Esophagus muscularis mucosa (tissue), 4 donors: ENCODE data around the gene TOX2. TPM values are rescaled to one million over a fixed set of nuclear protein-coding genes. Genes with fewer than 3 reads are reported as not detected.

ENCODE experiments used
- DNase-seq: peaks from one replicate; pipeline ENCODE4 v3.0.0-alpha.2; 2017; ENCODE audit errors: extremely low spot score
- H3K27ac ChIP-seq, 4 donors: fragments of 200-600 bp; sonication (generic); replicated peaks in 1 of 4; 1 replicate in 3 of 4; 2 replicates in 1 of 4; pipeline ENCODE4 v1.5.1; 2016 to 2019; ENCODE audit warnings: mild to moderate bottlenecking in 1 of 4
- H3K27me3 ChIP-seq, 4 donors: fragments of 200-600 bp; sonication (generic); one replicate each; pipeline versions ENCODE4 v1.5.1 to v1.6.0; 2016 to 2019
- H3K36me3 ChIP-seq, 4 donors: fragments of 200-600 bp; sonication (generic); one replicate each; pipeline ENCODE4 v1.5.1; 2016 to 2019
- H3K4me1 ChIP-seq, 4 donors: fragments of 200-600 bp; sonication (generic); one replicate each; pipeline ENCODE4 v1.5.1; 2016 to 2019
- H3K4me3 ChIP-seq, 4 donors: fragments of 200-600 bp; sonication (generic); 1 replicate in 2 of 4; 2 replicates in 2 of 4; pipeline ENCODE4 v1.5.1; 2016 to 2019; ENCODE audit warnings: mild to moderate bottlenecking in 4 of 4, moderate library complexity in 1 of 4
- H3K9me3 ChIP-seq, 4 donors: fragments of 200-600 bp; sonication (generic); 1 replicate in 3 of 4; 2 replicates in 1 of 4; pipeline ENCODE4 v1.5.1; 2016 to 2019
- CTCF ChIP-seq, 3 experiments: fragments of 200-600 bp in 2 of 3; fragments of 450-650 bp in 1 of 3; sonication (generic) in 2 of 3; IDR thresholded peaks; one replicate each; pipeline ENCODE4 v1.5.1; 2017 to 2019; ENCODE audit warnings: antibody characterized with exemption in 3 of 3, mild to moderate bottlenecking in 2 of 3, moderate library complexity in 1 of 3
- EP300 ChIP-seq: sonication (generic); formaldehyde crosslinking; IDR thresholded peaks from one replicate; pipeline ENCODE4 v1.6.1; 2017; ENCODE audit warnings: antibody characterized with exemption
- POLR2A ChIP-seq: fragments of 450-650 bp; IDR thresholded peaks from one replicate; pipeline ENCODE4 v1.6.1; 2017; ENCODE audit warnings: antibody characterized with exemption, moderate library complexity, mild to moderate bottlenecking, low read depth
- POLR2AphosphoS5 ChIP-seq, 2 donors: sonication (generic); formaldehyde crosslinking; IDR thresholded peaks; one replicate each; pipeline ENCODE4 v1.6.1; 2017; ENCODE audit warnings: antibody characterized with exemption in 2 of 2
- WGBS: methylation state at CpG from one replicate; pipeline ENCODE4 v1.1.5; 2018; 5-methylcytosine and 5-hydroxymethylcytosine counted together
- intact Hi-C: fragments of 100-400 bp; cut with DNase I; formaldehyde crosslinking; loops from one replicate; pipeline ENCODE4 v1.15.1; 2023
- total RNA-seq, 4 donors: library from RNA; depleted of rRNA; stranded (reverse); fragments of >200 nt; gene quantifications; one replicate each; pipeline versions ENCODE4 v1.1.0 to v1.2.1, GENCODE V29; 2016

Gene TOX2
- total RNA-seq, 4 donors from 2014 or later, result 19.4 to 39.5 (median 32.8) TPM

GRCh38 chr20:44034451-44034850, 119.8 kb downstream of the TOX2 start:
- no peaks in the 10 kb centered on the region for H3K36me3 ChIP-seq
- WGBS, result 92% methylated on average over 1 of the region's 1 CpG
- TF ChIP-seq EP300 (no peak), CTCF (IDR thresholded peaks at IDR 0.05) (no peak), POLR2AphosphoS5 (IDR thresholded peaks at IDR 0.05) (no peak), POLR2A (no peak)
- intact Hi-C loops, result no loop called here
- no peaks in the 10 kb centered on the region for H3K9me3 ChIP-seq
- H3K4me3 ChIP-seq, result no peak overlapping the region
- peaks cover 0 to 12% (median 8%) of the 10 kb centered on the region in 4 donors for H3K4me1 ChIP-seq
- no peaks in the 10 kb centered on the region for H3K27me3 ChIP-seq
- no peak overlapping the region for H3K27ac ChIP-seq
- DNase-seq, result no peak

GRCh38 chr20:44034965-44035635, 120.4 kb downstream of the TOX2 start:
- TF ChIP-seq POLR2AphosphoS5 (IDR thresholded peaks at IDR 0.05) (no peak), EP300 (no peak), CTCF (IDR thresholded peaks at IDR 0.05) (no peak), POLR2A (no peak)
- WGBS, result 80% methylated on average over 12 of the region's 12 CpGs
- H3K36me3 ChIP-seq, result no peaks in the 10 kb centered on the region
- no peak overlapping the region for H3K4me3 ChIP-seq
- no peak overlapping the region for H3K27ac ChIP-seq
- DNase-seq, result peak; percentile 81
- H3K9me3 ChIP-seq, result no peaks in the 10 kb centered on the region
- H3K27me3 ChIP-seq, result no peaks in the 10 kb centered on the region
- peaks cover 0 to 12% (median 8%) of the 10 kb centered on the region in 4 donors for H3K4me1 ChIP-seq
- intact Hi-C loops, result no loop called here

- intact Hi-C loops, result no loop called here
- Histone ChIP-seq H3K4me3 (no peak overlapping the region), H3K27me3 (no peaks in the 10 kb centered on the region), H3K36me3 (no peaks in the 10 kb centered on the region), H3K27ac (no peak overlapping the region), H3K4me1 (peaks cover 0 to 12% (median 8%) of the 10 kb centered on the region in 4 donors), H3K9me3 (no peaks in the 10 kb centered on the region)
- peak; percentile 72 for DNase-seq
- TF ChIP-seq POLR2A (no peak), EP300 (no peak), POLR2AphosphoS5 (IDR thresholded peaks at IDR 0.05) (no peak), CTCF (IDR thresholded peaks at IDR 0.05) (no peak)
- 47% methylated on average over 3 of the region's 8 CpGs for WGBS
Observed at GRCh38 chr20:44035924-44036323, 121.3 kb downstream of the TOX2 start.

GRCh38 chr20:44036441-44036840, 121.8 kb downstream of the TOX2 start:
- 83% methylated on average over 4 of the region's 4 CpGs for WGBS
- H3K27ac ChIP-seq, result no peak overlapping the region
- peaks cover 0 to 12% (median 8%) of the 10 kb centered on the region in 4 donors for H3K4me1 ChIP-seq
- intact Hi-C loops, result no loop called here
- H3K9me3 ChIP-seq, result no peaks in the 10 kb centered on the region
- no peak for TF ChIP-seq POLR2A
- no peak for TF ChIP-seq EP300
- TF ChIP-seq CTCF (IDR thresholded peaks at IDR 0.05), result no peak
- TF ChIP-seq POLR2AphosphoS5 (IDR thresholded peaks at IDR 0.05), result no peak
- no peak overlapping the region for H3K4me3 ChIP-seq
- no peaks in the 10 kb centered on the region for H3K27me3 ChIP-seq
- DNase-seq, result peak; percentile 88
- H3K36me3 ChIP-seq, result no peaks in the 10 kb centered on the region

- 16% methylated on average over 15 of the region's 15 CpGs for WGBS
- TF ChIP-seq POLR2A (no peak), POLR2AphosphoS5 (IDR thresholded peaks at IDR 0.05) (no peak), EP300 (no peak), CTCF (IDR thresholded peaks at IDR 0.05) (no peak)
- intact Hi-C loops, result no loop called here
- peak; percentile 82 for DNase-seq
- H3K4me1 ChIP-seq, result peaks cover 0 to 12% (median 8%) of the 10 kb centered on the region in 4 donors
- no peaks in the 10 kb centered on the region for H3K9me3 ChIP-seq
- H3K27me3 ChIP-seq, result no peaks in the 10 kb centered on the region
- H3K4me3 ChIP-seq, result no peak overlapping the region
- no peak overlapping the region for H3K27ac ChIP-seq
- no peaks in the 10 kb centered on the region for H3K36me3 ChIP-seq
Observed at GRCh38 chr20:44038681-44039123, 124.0 kb downstream of the TOX2 start.
